ENCODE measurements around the gene PRR5L.

GRCh38 chr11:36493332-36493731 lies 197.2 kb downstream of the PRR5L start:
- TF ChIP-seq L3MBTL2 (conservative IDR thresholded peaks at IDR 0.05) = no peak
- TF ChIP-seq TARDBP (IDR thresholded peaks at IDR 0.05) = no peak
- TF ChIP-seq ARNT (IDR thresholded peaks at IDR 0.05) = no peak
- TF ChIP-seq FOXM1 (IDR thresholded peaks at IDR 0.05; ENCODE audit: borderline replicate concordance) = no peak
- no peak for TF ChIP-seq FOXK2 (IDR thresholded peaks at IDR 0.05)
- no peak for TF ChIP-seq PKNOX1 (IDR thresholded peaks at IDR 0.05)
- no peak for TF ChIP-seq BHLHE40 (IDR thresholded peaks at IDR 0.05; ENCODE audit: borderline replicate concordance)

All from HEK293T (cell line).